ENCODE measurements around the gene PTTG2.

PTTG2 gene

GRCh38 chr4:37951461-37952352 is 8.5 kb upstream of the PTTG2 start:
- peaks cover 12% of the 10 kb centered on the region for H3K27me3 Mint-ChIP-seq (ENCODE audit: low read depth, poor library complexity)
- no peaks in the 10 kb centered on the region for H3K9me3 Mint-ChIP-seq
- TF ChIP-seq CTCF (IDR thresholded peaks at IDR 0.05) = no peak
- peak overlapping the region; percentile 62 for H3K27ac Mint-ChIP-seq
- DNase-seq = no peak
- no peaks in the 10 kb centered on the region for H3K4me1 Mint-ChIP-seq
- H3K36me3 Mint-ChIP-seq (ENCODE audit: low read depth) = no peaks in the 10 kb centered on the region
- H3K4me3 Mint-ChIP-seq = no peak overlapping the region

GRCh38 chr4:37953156-37953555 is 7.0 kb upstream of the PTTG2 start:
- DNase-seq = no peak
- H3K9me3 Mint-ChIP-seq = no peaks in the 10 kb centered on the region
- no peak for TF ChIP-seq CTCF (IDR thresholded peaks at IDR 0.05)
- no peaks in the 10 kb centered on the region for H3K4me1 Mint-ChIP-seq
- peaks cover 11% of the 10 kb centered on the region for H3K27me3 Mint-ChIP-seq (ENCODE audit: low read depth, poor library complexity)
- H3K4me3 Mint-ChIP-seq = no peak overlapping the region
- H3K36me3 Mint-ChIP-seq (ENCODE audit: low read depth) = no peaks in the 10 kb centered on the region
- no peak overlapping the region for H3K27ac Mint-ChIP-seq

- DNase-seq = no peak
- Mint-ChIP-seq H3K4me1 (no peaks in the 10 kb centered on the region), H3K27ac (no peak overlapping the region), H3K36me3 (ENCODE audit: low read depth) (no peaks in the 10 kb centered on the region), H3K27me3 (ENCODE audit: low read depth, poor library complexity) (peaks cover 10% of the 10 kb centered on the region), H3K9me3 (no peaks in the 10 kb centered on the region), H3K4me3 (no peak overlapping the region)
- no peak for TF ChIP-seq CTCF (IDR thresholded peaks at IDR 0.05)
These were observed 6.4 kb upstream of the PTTG2 start for GRCh38 chr4:37953620-37954293.

GRCh38 chr4:37956941-37957340 is 3.3 kb upstream of the PTTG2 start:
- no peak for DNase-seq
- H3K9me3 Mint-ChIP-seq = no peaks in the 10 kb centered on the region

GRCh38 chr4:37958932-37959331 is 1.3 kb upstream of the PTTG2 start:
- H3K36me3 Mint-ChIP-seq (ENCODE audit: low read depth) = no peaks in the 10 kb centered on the region
- DNase-seq = no peak
- peaks cover 5% of the 10 kb centered on the region for H3K27me3 Mint-ChIP-seq (ENCODE audit: low read depth, poor library complexity)
- no peak overlapping the region for H3K4me3 Mint-ChIP-seq
- no peak overlapping the region for H3K27ac Mint-ChIP-seq
- H3K9me3 Mint-ChIP-seq = no peaks in the 10 kb centered on the region
- H3K4me1 Mint-ChIP-seq = peaks cover 19% of the 10 kb centered on the region
- TF ChIP-seq CTCF (IDR thresholded peaks at IDR 0.05) = no peak

More at GRCh38 chr4:37956941-37957340, 3.3 kb upstream of the PTTG2 start:
- Mint-ChIP-seq H3K27me3 (ENCODE audit: low read depth, poor library complexity) (peaks cover 5% of the 10 kb centered on the region), H3K36me3 (ENCODE audit: low read depth) (no peaks in the 10 kb centered on the region), H3K27ac (peak overlapping the region; percentile 18), H3K4me3 (no peak overlapping the region), H3K4me1 (peaks cover 17% of the 10 kb centered on the region)
- TF ChIP-seq CTCF (IDR thresholded peaks at IDR 0.05) = no peak

Measured in nephron progenitor cell (in vitro differentiated cells).